Kidney tubule cell (primary cell): ENCODE results near the gene CAP1.
"Not testable (repeated sequence)": the region's sequence is repeated elsewhere in the genome, so short reads cannot be mapped to it uniquely, and the experiment has no call there.

ENCODE experiments used
- DNase-seq: peaks from one replicate; pipeline ENCODE4 v3.0.0-alpha.2; 2018; ENCODE audit warnings: low spot score

The CAP1 gene

DNA sequence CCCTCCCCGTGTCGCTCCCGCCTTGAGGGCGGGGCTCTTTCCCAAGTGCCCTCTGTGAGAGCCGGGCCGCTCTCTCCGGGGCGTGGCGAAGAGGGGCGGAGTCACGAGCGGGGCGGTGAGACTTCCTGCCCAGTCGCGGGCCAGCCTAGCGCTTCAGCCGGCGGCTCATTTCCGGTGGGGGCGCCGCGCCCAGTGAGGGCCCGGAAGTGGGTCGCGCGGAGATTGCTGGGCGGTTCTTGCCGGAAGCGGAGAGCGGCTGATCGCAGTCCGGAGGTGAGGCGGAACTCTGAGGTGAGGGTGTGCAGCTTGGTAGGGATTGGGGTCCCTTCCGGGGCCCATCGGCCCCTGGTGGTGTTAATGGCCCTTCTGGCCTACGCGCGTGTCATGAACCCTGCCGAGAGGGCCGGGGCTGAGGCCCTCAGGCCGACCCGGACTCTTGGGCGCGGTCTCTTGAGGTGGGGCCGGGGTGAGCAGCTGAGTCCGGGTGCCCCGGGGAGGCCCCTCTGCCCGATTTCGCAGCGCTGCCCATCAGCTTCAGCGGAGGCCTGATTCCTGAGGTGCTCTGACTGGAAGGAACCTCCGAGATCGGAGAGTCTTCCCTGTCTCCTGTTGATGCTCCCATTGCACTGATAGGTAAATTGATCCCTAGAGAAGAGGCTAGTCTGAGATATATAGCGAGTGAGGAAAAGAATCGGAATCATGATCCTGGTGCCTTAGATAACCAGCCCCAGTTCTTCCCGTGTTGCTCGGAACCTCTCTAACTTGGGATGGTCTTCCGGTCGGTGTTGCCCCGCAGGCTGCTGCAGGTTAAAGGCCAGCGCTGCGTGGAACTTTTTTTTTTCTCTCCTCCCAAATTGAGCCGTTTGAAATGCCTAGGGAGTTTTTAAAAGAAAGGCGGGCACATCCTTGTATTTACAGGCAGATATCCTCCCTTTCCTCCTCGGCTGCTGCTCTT, at the start of gene CAP1:
CAP1 (plus strand) TSS at position 219 of the 955 bp plus-strand sequence. CDS start 18,618 bp downstream, outside the sequence.
- peak; percentile 99 for DNase-seq

DNA sequence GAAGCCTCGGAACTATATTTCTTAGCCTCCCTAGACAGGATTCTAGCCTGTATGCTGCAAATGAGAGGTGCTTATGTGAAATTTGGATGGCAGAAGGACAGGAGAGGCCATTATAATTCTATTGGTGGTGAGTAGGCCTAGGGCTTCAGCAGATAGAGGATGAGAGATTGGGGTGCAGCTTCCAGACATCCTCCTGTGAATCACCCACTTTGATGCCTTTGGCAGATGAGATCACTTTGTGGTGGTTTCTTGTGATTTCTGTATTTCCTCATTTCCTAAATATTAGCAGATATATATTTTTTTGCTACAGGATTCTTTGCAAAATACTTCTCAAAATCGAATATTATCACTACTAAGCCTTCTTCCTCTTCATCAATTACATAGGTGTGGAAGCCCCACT, 48.3 kb upstream of the CAP1 start:
- peak; percentile 52 for DNase-seq

GRCh38 chr1:39992888-39993287, 47.6 kb upstream of the CAP1 start:
- DNase-seq = no peak

DNA sequence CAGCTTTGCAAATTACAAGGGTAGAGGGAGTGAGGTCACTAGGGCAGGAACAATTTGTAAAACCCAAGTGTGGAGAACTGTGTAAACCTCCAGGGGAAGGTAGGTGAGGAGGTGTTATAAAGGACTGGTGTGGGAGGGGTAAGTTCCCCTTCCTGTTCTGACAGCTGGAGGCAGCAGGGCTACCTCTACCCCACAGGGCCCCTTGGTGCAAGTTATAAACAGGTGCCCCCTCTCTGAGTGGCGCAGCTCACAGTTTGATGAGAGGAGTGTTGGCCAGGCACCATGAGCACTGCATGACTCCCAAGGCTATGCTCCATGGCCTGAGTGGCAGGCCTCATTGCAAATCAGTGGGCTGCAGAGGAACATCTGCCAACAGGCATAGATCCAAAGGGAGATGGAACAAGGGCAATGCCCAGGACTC, 44.5 kb upstream of the CAP1 start:
- no peak for DNase-seq

DNA sequence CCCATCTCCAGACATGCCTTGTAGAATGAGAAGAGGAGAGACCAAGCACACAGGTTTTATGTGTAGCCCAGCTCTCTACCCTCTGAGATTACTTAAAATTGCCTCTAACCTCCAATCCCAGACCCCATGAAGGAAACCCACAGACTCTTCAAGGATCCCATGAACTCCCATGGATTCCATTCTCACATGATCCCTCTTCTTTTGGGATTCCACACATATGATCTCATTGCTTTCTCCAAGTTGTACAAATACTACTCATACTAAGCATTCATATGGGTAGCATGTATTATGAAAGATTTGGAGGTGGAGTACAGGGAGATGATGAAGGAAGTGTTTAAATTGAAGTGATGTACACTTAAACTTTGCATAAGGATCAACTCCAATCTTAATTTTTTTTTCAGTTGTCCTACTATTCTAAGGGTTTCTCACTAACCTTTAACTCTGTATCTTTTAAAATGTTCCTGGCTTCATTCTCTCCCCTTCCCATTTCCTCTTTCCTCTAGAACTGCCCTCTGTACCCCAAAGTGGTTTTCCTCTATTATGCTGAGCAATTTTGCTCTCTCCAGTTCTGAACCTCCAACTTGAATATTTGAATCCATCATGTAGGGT, 44.0 kb upstream of the CAP1 start:
- no peak for DNase-seq

GRCh38 chr1:40001456-40001855, 39.1 kb upstream of the CAP1 start:
- DNase-seq = no peak

DNA sequence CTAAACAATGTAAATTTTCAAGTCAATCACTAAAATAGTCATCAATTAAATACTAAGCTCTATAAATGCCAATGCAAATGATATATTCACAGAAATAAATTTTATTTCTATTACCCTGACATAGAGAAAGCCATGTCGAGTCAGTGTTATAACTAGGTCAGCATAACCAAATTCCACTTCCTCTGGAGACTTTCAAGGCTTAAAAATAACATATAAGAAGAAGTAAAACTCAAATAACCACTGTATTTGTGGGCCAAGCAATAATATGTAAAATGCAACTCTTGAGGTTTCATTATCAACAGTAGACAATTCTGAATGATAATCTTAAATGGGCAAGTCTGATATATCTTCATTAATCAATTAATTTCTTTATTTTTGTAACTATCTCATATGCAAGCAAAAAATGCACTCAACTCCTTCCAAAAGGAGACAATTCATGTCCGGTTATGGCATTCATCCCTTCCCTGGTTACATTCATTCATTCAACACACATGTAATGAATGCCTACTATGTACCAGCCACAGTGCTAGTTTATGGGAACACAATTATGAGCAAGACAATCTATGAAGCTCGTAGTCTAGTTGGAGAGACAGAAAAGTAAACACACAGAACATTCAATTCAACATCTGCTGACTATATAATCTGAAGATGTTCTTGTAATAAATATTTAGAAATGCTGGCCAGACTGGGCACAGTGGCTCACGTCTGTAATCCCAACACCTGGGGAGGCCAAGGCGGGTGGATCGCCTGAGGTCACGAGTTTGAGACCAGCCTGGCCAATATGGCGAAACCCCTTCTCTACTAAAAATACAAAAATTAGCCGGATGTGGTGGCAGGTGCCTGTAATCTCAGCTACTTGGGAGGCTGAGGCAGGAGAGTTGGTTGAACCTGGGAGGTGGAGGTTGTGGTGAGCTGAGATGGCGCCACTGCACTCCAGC, 37.1 kb upstream of the CAP1 start:
- DNase-seq = no peak

- DNase-seq = peak; percentile 11
Measured at GRCh38 chr1:40004857-40005256, 35.7 kb upstream of the CAP1 start.

DNA sequence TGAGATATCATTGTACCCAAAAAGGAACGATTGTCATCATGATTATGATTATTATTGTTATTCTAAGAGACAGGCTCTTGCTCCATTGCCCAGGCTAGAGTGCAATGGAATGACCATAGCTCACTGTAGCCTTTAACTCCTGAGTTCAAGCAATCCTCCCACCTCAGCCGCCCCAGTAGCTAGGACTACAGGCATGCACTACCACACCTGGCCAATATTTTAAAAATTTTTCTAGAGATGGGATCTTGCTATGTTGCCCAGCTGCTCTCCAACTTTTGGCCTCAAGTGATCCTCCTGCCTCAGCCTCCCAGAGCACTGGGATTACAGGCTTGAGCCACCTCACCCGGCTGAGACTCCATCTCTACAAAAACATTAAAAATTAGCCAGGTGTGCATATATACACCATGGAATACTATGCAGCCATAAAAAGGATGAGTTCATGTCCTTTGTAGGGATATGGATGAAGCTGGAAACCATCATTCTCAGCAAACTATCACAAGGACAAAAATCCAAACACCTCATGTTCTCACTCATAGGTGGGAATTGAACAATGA, 33.0 kb upstream of the CAP1 start:
- not testable (repeated sequence) for DNase-seq

GRCh38 chr1:40011198-40011597, 29.3 kb upstream of the CAP1 start:
- DNase-seq = no peak

- DNase-seq = no peak
Measured at GRCh38 chr1:40014253-40014706, 26.2 kb upstream of the CAP1 start.

DNA sequence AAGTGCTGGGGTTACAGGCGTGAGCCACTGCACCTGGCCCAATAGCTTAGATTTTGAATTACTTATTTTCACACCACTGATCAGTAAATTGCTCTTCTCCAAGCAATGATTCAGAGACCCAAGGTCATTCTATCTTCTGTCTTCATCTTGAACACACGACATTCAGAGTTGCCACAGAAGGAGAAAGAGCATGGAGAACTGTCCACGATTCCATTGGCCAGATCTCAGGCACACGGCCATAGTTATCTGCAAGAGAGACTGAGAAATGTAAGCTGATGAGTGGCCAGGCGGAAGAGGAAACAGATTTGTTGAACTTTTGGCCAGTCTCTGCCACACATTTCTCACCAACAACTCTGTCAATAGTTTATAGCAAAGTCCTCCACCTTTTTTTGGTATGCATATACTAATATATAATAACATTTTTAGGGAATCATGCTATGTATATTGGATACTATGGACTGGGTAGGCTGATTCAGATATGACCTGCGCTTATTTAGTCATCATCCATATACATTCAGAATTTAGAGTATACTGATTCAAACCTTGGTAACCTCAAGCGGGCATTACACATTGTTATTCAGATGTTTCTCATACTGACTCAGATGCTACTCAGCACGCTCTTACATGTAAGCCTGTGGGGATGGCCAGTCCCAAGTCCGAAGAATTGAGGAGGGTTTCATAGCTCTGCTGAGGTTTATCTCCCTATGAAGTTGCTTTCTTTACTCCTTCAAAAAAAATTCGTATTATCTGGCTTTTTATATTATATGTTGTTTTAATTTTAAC, 25.5 kb upstream of the CAP1 start:
- peak; percentile 63 for DNase-seq

DNA sequence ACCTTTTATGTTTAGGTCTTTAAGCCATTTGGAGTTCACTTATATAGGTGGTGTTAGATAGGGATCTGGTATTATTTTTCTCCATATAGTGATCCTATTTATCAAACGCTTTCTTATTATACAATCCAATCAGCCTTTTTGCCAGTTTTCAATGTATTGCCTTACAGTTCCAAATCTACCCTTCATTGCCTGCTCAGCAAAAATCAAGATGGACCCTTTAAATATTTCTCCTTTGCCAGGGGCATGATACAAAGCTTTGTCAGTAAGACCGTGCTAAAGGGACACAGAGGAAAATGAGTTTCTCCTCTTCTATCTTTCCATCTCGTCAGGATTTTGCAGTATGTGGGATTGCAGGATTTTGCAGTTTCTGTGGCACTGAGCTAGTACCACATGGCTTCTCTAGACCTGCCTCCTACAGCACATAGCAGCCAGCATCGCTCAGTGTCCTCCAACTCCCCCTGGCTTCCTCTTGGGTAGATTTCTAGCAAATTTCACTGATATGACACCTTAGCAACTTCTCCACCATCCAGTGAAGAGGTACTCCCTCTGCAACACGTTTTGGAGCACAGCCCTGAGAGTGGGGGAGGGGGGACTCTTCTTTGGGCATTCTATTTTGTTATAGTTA, 22.5 kb upstream of the CAP1 start:
- no peak for DNase-seq

DNA sequence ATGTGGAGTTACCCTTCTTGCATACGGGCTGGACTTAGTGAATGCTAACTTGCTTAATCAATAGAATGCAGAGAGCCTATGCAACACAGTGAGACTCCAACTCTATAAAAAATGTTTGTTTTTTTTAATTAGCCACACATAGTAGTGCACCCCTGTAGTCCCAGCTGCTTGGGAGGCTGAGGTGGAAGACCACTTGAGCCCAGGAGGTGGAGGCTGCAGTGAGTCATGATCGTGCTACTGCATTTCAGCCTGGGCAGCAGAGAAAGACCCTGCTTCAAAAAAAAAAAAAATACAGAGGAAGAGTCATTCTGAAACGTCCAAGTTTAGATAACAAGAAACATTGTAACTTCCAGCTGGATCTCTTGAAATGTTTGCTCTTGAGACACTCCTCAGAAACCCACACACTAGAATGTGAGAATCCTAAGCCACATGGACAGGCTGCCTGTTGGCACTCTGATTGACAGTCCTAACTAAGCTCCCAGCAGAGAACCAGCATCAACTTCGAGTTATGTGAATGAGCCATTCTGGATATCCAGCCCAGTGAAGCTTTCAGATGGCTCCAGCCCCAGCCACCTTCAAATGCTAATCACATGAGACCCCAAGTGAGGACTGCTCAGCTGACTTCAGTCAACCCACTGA, 20.0 kb upstream of the CAP1 start:
- DNase-seq = no peak

DNA sequence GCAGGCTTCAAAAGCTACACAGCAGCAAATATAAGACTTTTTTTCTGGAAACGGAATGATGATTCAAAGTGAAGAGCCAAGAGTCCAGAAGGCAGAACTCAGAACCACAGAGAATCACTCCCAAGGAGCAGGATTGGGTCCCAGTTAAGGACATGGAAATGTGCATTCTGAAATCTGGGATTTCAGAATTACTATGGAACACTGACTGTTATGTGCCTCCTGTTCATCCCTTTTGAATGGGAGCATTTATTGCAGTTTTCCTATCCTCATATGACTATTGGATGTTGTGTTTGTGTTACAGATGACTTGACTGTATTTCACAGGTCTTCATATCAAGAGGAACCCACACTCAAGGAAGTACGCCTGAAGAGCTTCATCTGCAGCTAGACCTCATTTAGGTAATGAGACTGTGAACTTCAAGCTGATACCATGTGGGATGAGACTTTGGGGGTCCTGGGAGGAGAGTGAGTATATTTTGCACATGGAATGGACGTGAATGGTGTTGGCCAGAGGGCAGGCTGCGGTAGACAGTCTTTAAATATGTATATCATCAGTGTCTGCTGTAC, 17.1 kb upstream of the CAP1 start:
- DNase-seq = no peak

GRCh38 chr1:40024671-40025070, 15.9 kb upstream of the CAP1 start:
- no peak for DNase-seq

DNA sequence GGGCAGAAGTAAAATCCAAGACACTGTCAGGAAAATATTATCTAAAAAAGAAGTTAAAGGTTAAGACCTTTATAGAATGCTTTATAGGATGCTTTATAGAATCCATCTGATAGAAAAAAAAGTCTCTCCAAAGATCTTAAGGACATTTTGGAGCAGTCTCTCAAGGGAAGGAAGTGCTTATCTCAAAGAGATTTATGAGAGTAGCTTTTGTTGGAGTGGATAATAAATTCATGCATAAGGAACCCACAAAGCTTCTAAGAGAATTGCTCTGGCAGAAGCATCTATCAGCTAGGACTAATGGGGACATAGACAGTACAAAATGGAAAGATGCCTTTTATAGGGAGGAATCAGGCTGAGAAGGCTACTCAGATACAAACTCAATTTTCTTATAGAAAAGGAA, 12.9 kb upstream of the CAP1 start:
- DNase-seq = no peak

- DNase-seq = no peak
Measured at GRCh38 chr1:40029608-40030007, 10.9 kb upstream of the CAP1 start.

DNA sequence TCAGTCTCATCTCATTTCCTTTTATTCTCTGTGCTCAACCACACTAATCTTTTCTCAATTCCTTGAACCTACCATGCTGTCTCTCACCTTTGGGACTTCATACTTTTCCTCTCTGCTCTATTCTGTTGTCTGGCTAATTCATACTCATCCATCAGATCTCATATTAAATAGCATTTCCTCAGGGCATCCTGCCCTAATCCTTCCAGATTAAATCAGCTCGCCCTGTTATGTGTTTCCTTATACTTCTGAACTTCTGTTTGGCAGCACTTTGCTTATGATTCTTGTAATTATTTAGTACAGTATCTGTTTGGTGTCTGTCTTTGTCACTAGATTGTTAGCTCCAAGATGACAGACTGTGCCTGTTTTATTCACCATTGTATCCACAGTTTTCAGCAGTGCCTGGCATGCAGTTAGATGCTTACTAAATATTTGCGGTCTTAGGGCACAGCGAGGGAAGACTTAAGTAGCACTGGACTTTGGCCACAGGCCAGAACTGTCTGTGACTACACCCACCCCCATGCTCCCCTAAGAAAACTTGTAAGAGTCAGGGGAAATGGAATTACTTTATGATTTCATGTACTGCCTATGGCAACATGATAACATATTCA, 9.9 kb upstream of the CAP1 start:
- DNase-seq = peak; percentile 49
